Psoas muscle (tissue), 8 donors: ENCODE results near the gene ATOH8. TPM values are rescaled to one million over a fixed set of nuclear protein-coding genes. Genes with fewer than 3 reads are reported as not detected.

ENCODE experiments used
- ATAC-seq, 4 donors: fragments of 200-7000 bp; cut with Tn5 transposase; one replicate each; pipeline ENCODE4 v1.9.1; 2020; ENCODE audit warnings: moderate library complexity in 3 of 4, mild to moderate bottlenecking in 2 of 4
- DNase-seq, 2 donors: peaks; one replicate each; pipeline ENCODE4 v3.0.0-alpha.2; 2020
- H3K27ac ChIP-seq: fragments of 200-600 bp; one replicate; pipeline ENCODE4 v1.8.0; 2022
- H3K27me3 ChIP-seq, 3 donors: fragments of 200-600 bp in 1 of 3; one replicate each; pipeline versions ENCODE4 v1.6.1 to v1.8.0; 2013 to 2022; ENCODE audit warnings: low read length in 2 of 3, mild to moderate bottlenecking in 2 of 3, moderate library complexity in 1 of 3; ENCODE audit not compliant: insufficient read depth in 3 of 3
- H3K36me3 ChIP-seq, 2 donors: fragments of 200-600 bp in 1 of 2; one replicate each; pipeline versions ENCODE4 v1.6.1 to v1.8.0; 2013 to 2022; ENCODE audit warnings: low read depth in 1 of 2, mild to moderate bottlenecking in 1 of 2, moderate library complexity in 1 of 2; ENCODE audit not compliant: insufficient read depth in 1 of 2
- H3K4me1 ChIP-seq: fragments of 200-600 bp; one replicate; pipeline ENCODE4 v1.8.0; 2022
- H3K4me3 ChIP-seq: fragments of 200-600 bp; one replicate; pipeline ENCODE4 v1.8.0; 2022; ENCODE audit warnings: mild to moderate bottlenecking
- H3K9me3 ChIP-seq: fragments of 200-600 bp; one replicate; pipeline ENCODE4 v1.8.0; 2022
- WGBS, 3 donors: extraction: QIAGEN DNeasy Blood & Tissue Kit; methylation state at CpG; one replicate each; pipeline versions ENCODE4 v1.1.6 to v1.1.7; 2013; 5-methylcytosine and 5-hydroxymethylcytosine counted together
- intact Hi-C, 2 donors: fragments of 100-400 bp; cut with DNase I; formaldehyde crosslinking; loops; one replicate each; pipeline versions ENCODE4 v1.11.0 to v1.14.2; 2022
- polyA plus RNA-seq, 3 donors: library from polyadenylated mRNA; stranded (reverse); fragments of 200-250 nt; gene quantifications; one replicate each; pipeline ENCODE4 v1.2.3, GENCODE V29; 2013
- total RNA-seq, 4 donors: library from RNA; stranded (reverse); fragmentation: NEBNext Ultra II Directional in 2 of 4; extraction: Animal tissue kit (Norgen Biotek cat#: 25700) in 2 of 4; gene quantifications; one replicate each; pipeline versions ENCODE4 v1.2.1 to v1.2.4, GENCODE V29; 2021 to 2023
- TF ChIP-seq, protein P1 (sequence below): fragments of 200-600 bp; IDR thresholded peaks from one replicate; pipeline ENCODE4 v1.8.0; 2022; ENCODE audit warnings: antibody characterized with exemption
- donor health status: healthy with polysubstance abuse.
- donor health status: DM: no; HTN: no; CAD: no; lungs with moderate emphysema.
- donor health status: Bipolar disorder and iron deficiency.
- donor health status: healthy.
- donor health status: DM: yes; HTN: yes; CAD: no.
- donor health status: DM: no; HTN: no; CAD: no.
- donor health status: DM: no; HTN: no; CAD: no.
- donor health status: DM: yes; HTN: yes; CAD: no.

Gene ATOH8
- total and polyA plus RNA-seq, 7 donors: 22.0 to 82.1 (median 59.4) TPM

- no peak for DNase-seq
- intact Hi-C loops: no loop called here
- no peak overlapping the region for H3K27ac ChIP-seq
Measured at GRCh38 chr2:85793584-85793983, 39.8 kb downstream of the ATOH8 start.

GRCh38 chr2:85794038-85794441 lies 40.2 kb downstream of the ATOH8 start:
- no peaks in the 10 kb centered on the region for H3K27me3 ChIP-seq
- TF ChIP-seq, protein P1, sequence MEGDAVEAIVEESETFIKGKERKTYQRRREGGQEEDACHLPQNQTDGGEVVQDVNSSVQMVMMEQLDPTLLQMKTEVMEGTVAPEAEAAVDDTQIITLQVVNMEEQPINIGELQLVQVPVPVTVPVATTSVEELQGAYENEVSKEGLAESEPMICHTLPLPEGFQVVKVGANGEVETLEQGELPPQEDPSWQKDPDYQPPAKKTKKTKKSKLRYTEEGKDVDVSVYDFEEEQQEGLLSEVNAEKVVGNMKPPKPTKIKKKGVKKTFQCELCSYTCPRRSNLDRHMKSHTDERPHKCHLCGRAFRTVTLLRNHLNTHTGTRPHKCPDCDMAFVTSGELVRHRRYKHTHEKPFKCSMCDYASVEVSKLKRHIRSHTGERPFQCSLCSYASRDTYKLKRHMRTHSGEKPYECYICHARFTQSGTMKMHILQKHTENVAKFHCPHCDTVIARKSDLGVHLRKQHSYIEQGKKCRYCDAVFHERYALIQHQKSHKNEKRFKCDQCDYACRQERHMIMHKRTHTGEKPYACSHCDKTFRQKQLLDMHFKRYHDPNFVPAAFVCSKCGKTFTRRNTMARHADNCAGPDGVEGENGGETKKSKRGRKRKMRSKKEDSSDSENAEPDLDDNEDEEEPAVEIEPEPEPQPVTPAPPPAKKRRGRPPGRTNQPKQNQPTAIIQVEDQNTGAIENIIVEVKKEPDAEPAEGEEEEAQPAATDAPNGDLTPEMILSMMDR: no peak
- DNase-seq (no peak), ATAC-seq (no peak)
- WGBS, 3 donors: 68 to 74% (median 70%) methylated on average over 3 of the region's 3 CpGs
- no peaks in the 10 kb centered on the region for H3K36me3 ChIP-seq
- no peaks in the 10 kb centered on the region for H3K9me3 ChIP-seq
- no peak overlapping the region for H3K27ac ChIP-seq
- H3K4me3 ChIP-seq: no peak overlapping the region
- H3K4me1 ChIP-seq: peaks cover 42% of the 10 kb centered on the region
- intact Hi-C loops: no loop called here

More at GRCh38 chr2:85793584-85793983, 39.8 kb downstream of the ATOH8 start:
- TF ChIP-seq, protein P1: no peak
- Histone ChIP-seq H3K27me3 (no peaks in the 10 kb centered on the region), H3K9me3 (no peaks in the 10 kb centered on the region), H3K4me3 (no peak overlapping the region), H3K4me1 (peaks cover 40% of the 10 kb centered on the region), H3K36me3 (no peaks in the 10 kb centered on the region)
- no peak for ATAC-seq
- 74 to 86% (median 82%) methylated on average over 4 of the region's 4 CpGs for WGBS, 3 donors

DNA sequence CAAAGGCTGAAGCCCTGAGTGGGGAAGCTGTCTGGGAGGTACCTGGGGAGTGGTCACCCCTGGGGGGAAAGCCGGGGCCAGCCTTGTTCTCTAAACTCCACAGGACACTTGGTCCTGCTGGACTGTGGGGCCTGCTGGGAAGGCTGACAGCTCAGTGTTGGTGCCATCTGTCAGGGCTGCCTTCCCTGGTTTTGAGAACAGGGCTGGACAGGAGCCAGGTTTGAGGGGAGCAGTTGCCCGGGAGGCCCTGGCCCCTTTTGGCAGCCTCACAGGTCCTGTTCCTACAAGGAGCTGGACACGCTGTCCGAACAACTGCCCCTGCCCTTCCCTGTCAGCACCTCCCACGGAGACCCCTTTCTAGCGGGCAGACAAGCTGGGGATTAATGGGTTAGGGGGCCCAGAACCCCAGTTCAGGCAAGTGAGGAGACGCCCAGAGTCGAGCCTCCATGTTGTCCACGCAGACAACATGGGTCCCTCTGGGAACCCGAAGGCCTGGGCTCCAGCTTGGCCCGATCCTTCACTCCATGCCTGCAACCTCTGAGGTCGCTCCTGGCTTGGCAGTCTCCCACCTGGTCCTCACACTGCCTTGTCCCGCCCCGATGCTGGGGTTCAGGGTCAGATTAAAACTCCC lies 40.8 kb downstream of the ATOH8 start:
- peak in 1 of 2 donors; percentile 60 for DNase-seq
- Histone ChIP-seq H3K4me3 (no peak overlapping the region), H3K27ac (no peak overlapping the region), H3K36me3 (no peaks in the 10 kb centered on the region), H3K27me3 (no peaks in the 10 kb centered on the region), H3K9me3 (no peaks in the 10 kb centered on the region), H3K4me1 (peaks cover 42% of the 10 kb centered on the region)
- TF ChIP-seq, protein P1: no peak
- intact Hi-C loops: loop anchor here in 1 of 2 donors (5.0 kb wide), 1 partner anchor 42 kb away; the partner anchor contains the start of gene ATOH8
- no peak for ATAC-seq
- WGBS, 3 donors: 50 to 67% (median 67%) methylated on average over 14 of the region's 14 CpGs

- H3K4me1 ChIP-seq: peaks cover 42% of the 10 kb centered on the region
- no peaks in the 10 kb centered on the region for H3K27me3 ChIP-seq
- no peak for DNase-seq
- intact Hi-C loops: loop anchor here in 1 of 2 donors (5.0 kb wide), 1 partner anchor 43 kb away; the partner anchor contains the start of gene ATOH8
- H3K36me3 ChIP-seq: no peaks in the 10 kb centered on the region
- WGBS, 3 donors: 68 to 77% (median 69%) methylated on average over 19 to 20 of the region's 20 CpGs
- H3K9me3 ChIP-seq: no peaks in the 10 kb centered on the region
- TF ChIP-seq, protein P1: no peak
- ATAC-seq: no peak
- no peak overlapping the region for H3K4me3 ChIP-seq
- peak overlapping the region; percentile 38 for H3K27ac ChIP-seq
Measured at GRCh38 chr2:85795331-85796045, 41.7 kb downstream of the ATOH8 start.
